ENCODE results near the gene TAAR1.
"Not testable (repeated sequence)": the region's sequence is repeated elsewhere in the genome, so short reads cannot be mapped to it uniquely, and the experiment has no call there.

Gene TAAR1

GRCh38 chr6:132612449-132613108, 46.4 kb downstream of the TAAR1 start:
- Histone ChIP-seq H2AFZ (ENCODE audit: low read depth, low read length, severe bottlenecking) (no peak overlapping the region), H3K27ac (ENCODE audit: low read depth, low read length) (no peak overlapping the region)
- TF ChIP-seq EZH2phosphoT487 (conservative IDR thresholded peaks at IDR 0.05; ENCODE audit: low read length) (no peak), CTCF (IDR thresholded peaks at IDR 0.05; ENCODE audit: insufficient read depth, low read length, poor library complexity, severe bottlenecking) (no peak)

GRCh38 chr6:132611616-132612015, 47.4 kb downstream of the TAAR1 start:
- TF ChIP-seq EZH2phosphoT487 (conservative IDR thresholded peaks at IDR 0.05; ENCODE audit: low read length) (no peak), CTCF (IDR thresholded peaks at IDR 0.05; ENCODE audit: insufficient read depth, low read length, poor library complexity, severe bottlenecking) (no peak)
- Histone ChIP-seq H3F3A (ENCODE audit: insufficient read depth) (no peaks in the 10 kb centered on the region), H2AFZ (ENCODE audit: low read depth, low read length, severe bottlenecking) (no peak overlapping the region), H3K27ac (ENCODE audit: low read depth, low read length) (no peak overlapping the region), H3K36me3 (ENCODE audit: low read length) (no peaks in the 10 kb centered on the region), H4K20me1 (ENCODE audit: low read depth, low read length) (no peaks in the 10 kb centered on the region), H3K9me2 (replicated peaks; ENCODE audit: insufficient read depth, low read length) (no peaks in the 10 kb centered on the region), H3K4me2 (ENCODE audit: low read depth, low read length, poor library complexity, severe bottlenecking) (no peak overlapping the region), H3K9me3 (ENCODE audit: insufficient read depth, low read length) (no peaks in the 10 kb centered on the region), H3K9ac (ENCODE audit: low read length) (no peak overlapping the region), H3K4me3 (ENCODE audit: insufficient read depth, low read length, poor library complexity, severe bottlenecking) (no peak overlapping the region), H3K27me3 (ENCODE audit: low read length) (no peaks in the 10 kb centered on the region), H3K79me2 (ENCODE audit: insufficient read depth, low read length) (no peaks in the 10 kb centered on the region)

More at GRCh38 chr6:132612449-132613108, 46.4 kb downstream of the TAAR1 start:
- Histone ChIP-seq H3K9me3 (ENCODE audit: insufficient read depth, low read length) (no peaks in the 10 kb centered on the region), H3K4me2 (ENCODE audit: low read depth, low read length, poor library complexity, severe bottlenecking) (no peak overlapping the region), H3K4me3 (ENCODE audit: insufficient read depth, low read length, poor library complexity, severe bottlenecking) (no peak overlapping the region), H3F3A (ENCODE audit: insufficient read depth) (no peaks in the 10 kb centered on the region), H3K9ac (ENCODE audit: low read length) (no peak overlapping the region), H3K9me2 (replicated peaks; ENCODE audit: insufficient read depth, low read length) (no peaks in the 10 kb centered on the region), H3K27me3 (ENCODE audit: low read length) (no peaks in the 10 kb centered on the region), H3K36me3 (ENCODE audit: low read length) (no peaks in the 10 kb centered on the region), H4K20me1 (ENCODE audit: low read depth, low read length) (no peaks in the 10 kb centered on the region), H3K79me2 (ENCODE audit: insufficient read depth, low read length) (no peaks in the 10 kb centered on the region)

GRCh38 chr6:132607544-132608233, 51.3 kb downstream of the TAAR1 start:
- no peaks in the 10 kb centered on the region for H3F3A ChIP-seq (ENCODE audit: insufficient read depth)
- no peaks in the 10 kb centered on the region for H3K9me2 ChIP-seq (replicated peaks; ENCODE audit: insufficient read depth, low read length)
- no peak overlapping the region for H3K4me2 ChIP-seq (ENCODE audit: low read depth, low read length, poor library complexity, severe bottlenecking)
- H3K4me3 ChIP-seq (ENCODE audit: insufficient read depth, low read length, poor library complexity, severe bottlenecking) = no peak overlapping the region
- no peaks in the 10 kb centered on the region for H4K20me1 ChIP-seq (ENCODE audit: low read depth, low read length)
- no peak for TF ChIP-seq EZH2phosphoT487 (conservative IDR thresholded peaks at IDR 0.05; ENCODE audit: low read length)
- no peaks in the 10 kb centered on the region for H3K36me3 ChIP-seq (ENCODE audit: low read length)
- H3K9me3 ChIP-seq (ENCODE audit: insufficient read depth, low read length) = no peaks in the 10 kb centered on the region
- no peak overlapping the region for H3K9ac ChIP-seq (ENCODE audit: low read length)
- no peaks in the 10 kb centered on the region for H3K27me3 ChIP-seq (ENCODE audit: low read length)
- no peaks in the 10 kb centered on the region for H3K79me2 ChIP-seq (ENCODE audit: insufficient read depth, low read length)
- no peak overlapping the region for H3K27ac ChIP-seq (ENCODE audit: low read depth, low read length)
- H2AFZ ChIP-seq (ENCODE audit: low read depth, low read length, severe bottlenecking) = no peak overlapping the region

- Histone ChIP-seq H3K4me2 (ENCODE audit: low read depth, low read length, poor library complexity, severe bottlenecking) (no peak overlapping the region), H3K4me3 (ENCODE audit: insufficient read depth, low read length, poor library complexity, severe bottlenecking) (no peak overlapping the region), H3K9me3 (ENCODE audit: insufficient read depth, low read length) (no peaks in the 10 kb centered on the region), H3K9me2 (replicated peaks; ENCODE audit: insufficient read depth, low read length) (no peaks in the 10 kb centered on the region), H3K79me2 (ENCODE audit: insufficient read depth, low read length) (no peaks in the 10 kb centered on the region), H4K20me1 (ENCODE audit: low read depth, low read length) (no peaks in the 10 kb centered on the region), H2AFZ (ENCODE audit: low read depth, low read length, severe bottlenecking) (no peak overlapping the region), H3K36me3 (ENCODE audit: low read length) (no peaks in the 10 kb centered on the region), H3K27me3 (ENCODE audit: low read length) (no peaks in the 10 kb centered on the region), H3K27ac (ENCODE audit: low read depth, low read length) (no peak overlapping the region), H3F3A (ENCODE audit: insufficient read depth) (no peaks in the 10 kb centered on the region), H3K9ac (ENCODE audit: low read length) (no peak overlapping the region)
- no peak for TF ChIP-seq CTCF (IDR thresholded peaks at IDR 0.05; ENCODE audit: insufficient read depth, low read length, poor library complexity, severe bottlenecking)
- TF ChIP-seq EZH2phosphoT487 (conservative IDR thresholded peaks at IDR 0.05; ENCODE audit: low read length) = no peak
Observed at GRCh38 chr6:132604635-132605152, 54.3 kb downstream of the TAAR1 start.

- H4K20me1 ChIP-seq (ENCODE audit: low read depth, low read length); H3K4me3 ChIP-seq (ENCODE audit: insufficient read depth, low read length, poor library complexity, severe bottlenecking); H3K9me2 ChIP-seq (replicated peaks; ENCODE audit: insufficient read depth, low read length); H3K27me3 ChIP-seq (ENCODE audit: low read length); H3F3A ChIP-seq (ENCODE audit: insufficient read depth); H3K4me2 ChIP-seq (ENCODE audit: low read depth, low read length, poor library complexity, severe bottlenecking); H3K27ac ChIP-seq (ENCODE audit: low read depth, low read length); H3K36me3 ChIP-seq (ENCODE audit: low read length); H3K79me2 ChIP-seq (ENCODE audit: insufficient read depth, low read length); H3K9ac ChIP-seq (ENCODE audit: low read length); H2AFZ ChIP-seq (ENCODE audit: low read depth, low read length, severe bottlenecking); H3K9me3 ChIP-seq (ENCODE audit: insufficient read depth, low read length): not testable (repeated sequence)
Observed at GRCh38 chr6:132600900-132601299, 58.1 kb downstream of the TAAR1 start.

Measured in SU-DHL-6 (cell line).